Right kidney (tissue), 1 donor: ENCODE data around the gene PRDM2.

Source experiments
- DNase-seq: peaks from one replicate; pipeline ENCODE4 v3.0.0-alpha.2; 2016

Gene PRDM2

GRCh38 chr1:13763991-13764390, 64.0 kb downstream of the PRDM2 start:
- no peak for DNase-seq

GRCh38 chr1:13764588-13765332, 64.8 kb downstream of the PRDM2 start:
- DNase-seq = no peak

GRCh38 chr1:13766592-13767564, 66.9 kb downstream of the PRDM2 start:
- DNase-seq = no peak

GRCh38 chr1:13769212-13769611, 69.2 kb downstream of the PRDM2 start:
- DNase-seq = no peak

- DNase-seq = no peak
Measured at GRCh38 chr1:13769830-13770229, 69.8 kb downstream of the PRDM2 start.

- DNase-seq = no peak
Measured at GRCh38 chr1:13770743-13771142, 70.8 kb downstream of the PRDM2 start.

- DNase-seq = no peak
Measured at GRCh38 chr1:13771745-13772144, 71.8 kb downstream of the PRDM2 start.

- DNase-seq = no peak
Measured at GRCh38 chr1:13772271-13772670, 72.3 kb downstream of the PRDM2 start.

GRCh38 chr1:13774121-13774520, 74.1 kb downstream of the PRDM2 start:
- no peak for DNase-seq

GRCh38 chr1:13775459-13775858, 75.5 kb downstream of the PRDM2 start:
- no peak for DNase-seq

GRCh38 chr1:13775916-13776315, 75.9 kb downstream of the PRDM2 start:
- no peak for DNase-seq

- DNase-seq = no peak
Measured at GRCh38 chr1:13778431-13778830, 78.4 kb downstream of the PRDM2 start.

- DNase-seq = no peak
Measured at GRCh38 chr1:13779930-13780329, 79.9 kb downstream of the PRDM2 start.

- no peak for DNase-seq
Measured at GRCh38 chr1:13780780-13781179, 80.8 kb downstream of the PRDM2 start.

GRCh38 chr1:13781228-13781627, 81.2 kb downstream of the PRDM2 start:
- no peak for DNase-seq

GRCh38 chr1:13781907-13782633, 82.1 kb downstream of the PRDM2 start:
- no peak for DNase-seq

GRCh38 chr1:13782634-13783360, 82.8 kb downstream of the PRDM2 start:
- no peak for DNase-seq

- DNase-seq = no peak
Measured at GRCh38 chr1:13783551-13783950, 83.6 kb downstream of the PRDM2 start.

GRCh38 chr1:13784971-13785370, 85.0 kb downstream of the PRDM2 start:
- DNase-seq = no peak

- no peak for DNase-seq
Measured at GRCh38 chr1:13786541-13786940, 86.6 kb downstream of the PRDM2 start.

GRCh38 chr1:13788795-13789194, 88.8 kb downstream of the PRDM2 start:
- DNase-seq = no peak
